Measurements from ENCODE around the gene GINS3. TPM values are rescaled to one million over a fixed set of nuclear protein-coding genes. Genes with fewer than 3 reads are reported as not detected.
A peak's percentile ranks its signal among the peaks of the same experiment; 100 is the strongest.

GINS3 gene
- total RNA-seq, 1 experiment from 2014 or later = 17.7 TPM

DNA sequence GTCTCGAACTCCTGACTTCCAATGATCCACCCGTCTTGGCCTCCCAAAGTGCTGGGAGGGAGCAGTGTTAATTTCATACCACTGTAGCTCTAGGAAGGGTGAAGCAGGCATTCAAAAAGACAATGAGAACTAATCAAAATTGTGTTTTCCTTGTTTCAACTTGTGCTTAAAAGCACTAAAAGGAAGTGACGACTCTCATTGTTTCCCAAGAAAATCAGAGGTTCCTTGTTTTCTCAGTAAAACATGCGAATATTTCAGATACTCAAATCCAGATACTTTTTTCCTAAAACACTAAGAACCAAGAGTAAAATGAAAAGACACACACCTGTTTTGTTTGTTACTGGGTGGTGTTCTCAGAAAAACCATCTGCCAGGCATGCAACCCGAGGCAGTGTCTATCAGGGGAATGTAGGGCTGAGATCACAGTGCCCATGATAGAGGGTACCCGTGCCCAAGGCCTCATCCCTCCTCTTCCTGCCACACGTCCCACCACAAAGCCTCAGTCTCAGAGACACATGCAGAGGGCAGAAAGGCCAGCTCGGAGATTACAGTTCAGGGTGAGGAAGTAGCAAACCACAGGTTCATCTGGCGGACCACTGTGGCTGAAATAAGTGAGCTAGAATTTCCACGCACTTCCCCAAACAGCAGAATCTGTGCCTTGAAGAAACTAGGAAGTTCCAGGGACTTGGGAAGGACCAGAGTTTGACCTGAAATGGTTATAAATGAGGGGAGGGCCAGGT, 33.7 kb downstream of the GINS3 start:
- DNase-seq (ENCODE audit: low read depth) = no peak

- DNase-seq (ENCODE audit: low read depth) = no peak
Observed at GRCh38 chr16:58426966-58427365, 34.7 kb downstream of the GINS3 start.

DNA sequence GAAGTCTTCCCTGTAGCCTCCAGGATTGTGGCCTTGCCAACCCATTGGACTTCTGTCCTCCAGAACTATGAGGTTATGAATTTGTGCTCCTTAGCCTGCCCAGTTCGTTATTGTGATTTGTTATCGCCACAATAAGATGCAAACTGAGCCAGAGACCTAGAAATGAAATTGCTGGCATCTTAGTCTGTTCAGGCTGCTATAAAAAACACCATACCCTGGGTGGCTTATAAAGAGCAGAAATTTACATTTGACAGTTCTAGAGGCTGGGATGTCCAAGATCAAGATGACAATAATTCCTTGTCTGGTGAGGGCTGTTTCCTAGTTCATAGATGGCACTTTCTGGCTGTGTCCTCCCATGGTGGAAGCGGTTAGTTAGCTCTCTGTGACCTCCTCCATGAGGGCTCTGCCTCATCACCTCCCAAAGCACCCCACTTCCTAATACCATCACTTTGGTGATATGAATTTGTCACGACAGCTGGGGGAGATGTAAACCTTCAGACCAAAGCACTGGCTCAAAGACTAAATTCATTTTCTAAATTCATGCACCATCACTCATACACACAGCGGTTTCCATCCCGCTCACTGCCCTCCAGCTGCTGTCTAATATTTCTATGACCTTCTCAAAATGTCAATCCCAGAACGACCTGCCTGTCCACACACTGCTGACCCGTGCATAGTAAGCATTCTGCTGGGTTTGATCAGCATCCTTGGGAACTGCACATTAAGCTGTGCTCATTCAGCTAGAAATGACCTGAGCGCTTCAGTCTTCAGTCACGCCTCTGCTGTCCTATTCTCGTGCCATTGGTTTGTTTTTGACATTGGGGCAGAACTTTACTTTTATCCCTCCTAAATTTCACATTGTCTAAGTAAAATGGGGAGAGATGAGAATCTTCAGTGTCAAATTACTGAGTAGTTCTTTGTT, 36.6 kb downstream of the GINS3 start:
- DNase-seq (ENCODE audit: low read depth) = no peak

GRCh38 chr16:58430718-58431117, 38.4 kb downstream of the GINS3 start:
- DNase-seq (ENCODE audit: low read depth) = no peak

- no peak for DNase-seq (ENCODE audit: low read depth)
Observed at GRCh38 chr16:58433569-58433951, 41.3 kb downstream of the GINS3 start.

DNA sequence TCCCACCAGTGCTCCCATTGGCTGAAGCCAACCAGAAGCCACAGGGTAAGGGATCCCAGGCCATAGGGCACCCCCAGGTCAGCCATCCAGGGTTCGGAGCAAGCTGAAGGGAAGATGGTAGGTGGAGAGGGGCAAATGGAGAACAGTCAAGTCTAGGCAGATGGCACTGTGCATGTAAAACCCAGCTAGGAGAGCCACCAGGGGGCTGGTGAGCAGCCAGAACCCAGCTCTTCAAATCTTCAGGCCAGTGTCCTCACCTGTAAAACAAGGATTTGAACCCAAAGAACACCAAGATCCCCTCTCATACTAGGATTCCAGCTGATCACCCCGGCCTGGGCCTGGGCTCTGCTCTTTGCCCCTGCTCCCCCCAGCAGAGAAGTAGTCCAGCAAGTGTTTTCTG, 43.5 kb downstream of the GINS3 start:
- DNase-seq (ENCODE audit: low read depth) = no peak

- no peak for DNase-seq (ENCODE audit: low read depth)
Observed at GRCh38 chr16:58440131-58440530, 47.9 kb downstream of the GINS3 start.

DNA sequence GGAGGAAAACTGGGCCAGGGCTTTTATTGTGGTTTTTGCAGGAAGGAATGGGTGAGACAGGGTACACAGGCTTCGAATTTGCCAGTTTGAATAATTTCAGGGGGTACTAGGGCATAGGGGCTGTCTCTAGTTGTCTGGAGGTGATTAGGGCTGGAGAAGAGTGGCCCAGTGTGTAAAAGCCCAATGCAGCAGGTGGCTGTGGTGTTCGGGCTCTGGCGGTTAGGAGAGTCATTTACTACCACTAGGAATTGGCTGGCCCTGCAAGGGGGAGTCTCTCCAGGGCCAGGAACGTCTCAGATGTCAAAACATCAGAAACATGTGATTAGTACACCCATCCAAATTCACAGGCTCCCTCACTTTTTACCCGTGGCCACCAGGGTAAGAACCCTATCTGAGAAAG, 50.3 kb downstream of the GINS3 start:
- no peak for DNase-seq (ENCODE audit: low read depth)

DNA sequence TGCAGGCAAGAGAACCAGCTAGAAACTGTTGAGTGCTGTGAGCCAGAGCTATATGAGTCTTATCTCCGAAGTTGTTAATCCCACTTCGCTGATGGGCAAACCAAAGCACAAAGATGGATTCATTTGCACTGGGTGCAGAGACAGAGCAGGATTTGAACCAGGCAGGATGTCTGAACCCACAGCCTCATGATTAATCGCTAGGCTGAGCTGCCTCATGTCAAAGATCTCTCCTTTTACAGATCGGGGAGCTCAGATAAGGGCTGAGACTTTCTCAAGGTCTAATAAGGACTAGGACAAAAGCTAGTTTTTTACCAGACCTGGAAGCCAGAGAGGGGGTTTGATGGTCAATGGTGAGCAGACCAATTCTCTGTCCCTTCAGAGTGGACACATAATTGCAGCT, 51.5 kb downstream of the GINS3 start:
- DNase-seq (ENCODE audit: low read depth) = no peak

DNA sequence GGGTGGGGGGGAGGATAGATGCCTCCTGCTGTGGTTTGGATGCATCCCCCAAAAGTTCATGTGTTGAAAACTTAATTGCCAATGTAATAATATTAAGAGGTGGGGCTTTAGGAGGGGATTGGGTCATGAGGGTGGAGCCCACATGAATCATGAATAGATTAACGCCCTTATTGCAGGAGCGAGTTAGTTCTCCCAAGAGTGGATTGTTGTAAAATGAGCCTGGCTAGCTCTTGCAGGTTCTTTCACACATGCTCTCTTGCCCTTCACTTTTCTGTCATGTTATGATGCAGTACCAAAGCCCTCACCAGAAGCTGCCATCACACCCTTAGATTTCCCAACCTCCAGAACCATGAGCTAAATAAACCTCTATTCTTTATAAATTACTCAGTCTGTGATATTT, 52.0 kb downstream of the GINS3 start:
- no peak for DNase-seq (ENCODE audit: low read depth)

GRCh38 chr16:58448890-58449289, 56.6 kb downstream of the GINS3 start:
- DNase-seq (ENCODE audit: low read depth) = no peak

DNA sequence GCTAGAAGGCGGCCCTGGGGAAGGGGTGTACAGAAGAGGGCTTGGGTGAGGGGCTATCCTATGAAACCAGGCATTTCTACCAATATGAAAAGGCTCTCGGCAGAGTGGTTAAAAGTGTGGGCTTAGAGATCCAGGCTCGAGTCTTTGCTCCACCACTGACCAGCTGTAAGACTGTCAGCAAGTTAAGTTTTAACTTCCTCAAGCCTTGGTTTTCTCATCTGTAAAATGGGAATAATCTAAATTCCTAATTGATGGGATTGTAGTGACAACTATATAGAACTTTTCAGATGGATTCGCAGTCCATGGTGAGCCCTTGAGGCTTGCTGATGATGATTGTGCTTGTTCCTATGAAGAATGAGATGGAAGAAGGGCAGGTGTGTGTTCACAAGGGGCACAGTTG, 57.0 kb downstream of the GINS3 start:
- no peak for DNase-seq (ENCODE audit: low read depth)

- DNase-seq (ENCODE audit: low read depth) = no peak
Observed at GRCh38 chr16:58449768-58450167, 57.5 kb downstream of the GINS3 start.

DNA sequence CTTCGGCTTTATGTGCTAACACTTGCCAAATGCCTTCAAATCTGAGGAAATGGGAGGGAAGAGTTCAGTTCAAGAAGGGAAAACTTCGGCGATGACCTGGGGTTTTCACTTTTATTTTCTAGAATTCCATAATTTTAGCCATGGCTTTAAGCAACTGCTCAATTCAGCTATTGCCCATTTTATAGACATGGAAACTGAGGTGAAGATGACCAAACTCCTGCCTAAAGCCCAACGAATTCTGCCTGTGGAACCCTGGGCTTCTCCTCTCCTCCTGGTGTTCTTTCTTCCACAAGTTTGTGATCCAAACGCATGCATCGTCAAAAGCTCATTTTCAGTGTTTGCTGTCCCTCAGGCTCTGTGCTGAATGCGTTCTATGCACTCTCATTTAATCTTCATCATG, 58.3 kb downstream of the GINS3 start:
- no peak for DNase-seq (ENCODE audit: low read depth)

DNA sequence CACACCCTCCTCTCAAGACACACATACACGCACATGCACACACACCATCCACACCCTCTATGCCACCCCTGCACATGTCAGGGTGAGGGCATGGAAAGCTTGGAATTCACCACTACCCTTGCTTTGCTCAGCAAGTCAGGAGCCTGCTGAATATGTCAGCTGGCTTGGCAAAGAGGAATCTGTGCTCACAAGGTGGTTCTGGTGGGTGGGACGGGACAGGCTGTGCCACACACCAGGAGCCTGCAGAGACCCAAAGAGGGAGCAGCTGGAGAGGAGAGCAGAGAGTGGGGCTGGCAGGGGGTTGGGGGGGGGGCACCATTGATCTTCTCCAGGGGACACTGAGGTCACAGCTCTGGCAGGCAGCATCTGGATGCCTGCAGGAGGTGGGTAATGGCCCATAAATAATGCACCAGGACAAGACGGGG, 59.0 kb downstream of the GINS3 start:
- no peak for DNase-seq (ENCODE audit: low read depth)

DNA sequence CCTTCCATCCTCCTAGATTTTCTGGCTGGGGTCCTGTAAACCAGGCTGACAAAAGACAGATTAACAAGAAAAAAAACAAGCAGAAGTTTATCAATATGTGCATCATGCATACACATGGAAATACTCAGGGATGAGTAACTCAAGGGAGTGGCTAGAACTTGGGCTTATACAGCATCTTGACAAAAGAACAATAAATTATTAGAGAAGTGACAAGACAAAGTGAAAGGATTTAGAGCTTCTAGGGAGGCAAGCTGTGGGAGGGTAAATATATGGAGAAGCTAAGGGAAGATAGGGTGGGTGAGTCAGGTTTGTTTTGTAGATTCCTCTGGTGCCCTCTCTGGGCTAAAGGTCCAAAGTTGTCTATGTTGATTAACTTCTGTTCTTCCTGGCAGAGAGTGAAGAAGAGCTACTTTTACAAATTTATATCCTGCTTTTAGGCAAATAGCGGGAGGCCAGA, 59.7 kb downstream of the GINS3 start:
- peak; percentile 66 for DNase-seq (ENCODE audit: low read depth)

DNA sequence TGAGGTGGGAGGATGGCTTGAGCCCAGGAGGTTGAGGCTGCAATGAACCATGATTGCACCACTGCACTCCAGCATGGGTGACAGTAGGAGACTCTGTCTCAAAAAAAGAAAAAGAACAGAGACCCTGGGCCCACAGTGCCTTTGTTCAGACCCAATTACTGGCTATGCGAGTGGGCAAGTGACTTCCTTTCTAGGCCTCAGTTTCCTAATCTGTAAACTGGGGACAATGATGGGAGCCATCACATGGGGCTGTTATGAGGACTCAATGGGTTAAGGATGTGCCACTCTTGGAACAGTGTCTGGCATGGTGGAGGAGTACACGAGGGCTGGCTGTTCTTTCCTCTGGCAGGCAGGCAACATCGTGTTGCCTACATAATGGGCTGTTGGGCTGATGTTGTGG, 60.4 kb downstream of the GINS3 start:
- no peak for DNase-seq (ENCODE audit: low read depth)

GRCh38 chr16:58454178-58454577, 61.9 kb downstream of the GINS3 start:
- DNase-seq (ENCODE audit: low read depth) = no peak

DNA sequence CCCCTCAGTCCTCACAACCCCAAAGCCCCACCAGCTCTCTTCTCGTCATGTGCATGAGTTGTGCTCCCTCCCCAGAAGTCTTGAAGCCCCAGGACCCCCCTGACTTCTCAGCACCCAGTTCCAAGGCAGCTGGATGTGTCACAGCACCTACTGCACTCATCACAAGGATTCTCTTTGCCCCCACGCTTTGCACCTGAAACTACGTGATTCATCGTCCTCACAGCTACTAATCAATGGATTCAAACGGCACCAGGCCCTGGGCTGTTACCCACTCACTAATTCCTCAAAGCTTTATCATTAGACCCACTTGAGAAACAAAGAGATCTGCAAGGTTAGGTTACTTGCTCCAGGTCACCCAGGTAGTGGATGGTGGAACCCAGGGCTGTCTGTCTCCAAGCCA, 62.6 kb downstream of the GINS3 start:
- DNase-seq (ENCODE audit: low read depth) = no peak
